HepG2 (cell line): ENCODE results near the gene MMD2. TPM values are rescaled to one million over a fixed set of nuclear protein-coding genes. Genes with fewer than 3 reads are reported as not detected.

ENCODE experiments used
- ATAC-seq: fragments of 200-7000 bp; cut with Tn5 transposase; 3 replicates; pipeline ENCODE4 v1.9.1; 2020; ENCODE audit warnings: mild to moderate bottlenecking, moderate library complexity
- BruUV-seq: library from RNA; stranded (reverse); fragments of 400-500 nt; replicated peaks from 2 replicates; lab custom pipeline; 2021; lab: Mats Ljungman, UMichigan
- CTCF ChIA-PET: fragments of 300-600 bp; formaldehyde crosslinking; extraction: SDS; loops from one replicate; lab custom pipeline; 2021; ENCODE audit warnings: low total read pairs, inconsistent platforms, low intra/inter-chr PET ratio; lab: Yijun Ruan, JAX
- POLR2A ChIA-PET: fragments of 350-600 bp; sonication (Branson Sonifier 250); formaldehyde crosslinking; loops from one replicate; lab custom pipeline; 2020; ENCODE audit warnings: antibody characterized with exemption, inconsistent platforms; lab: Yijun Ruan, JAX
- DNase-seq: peaks from one replicate; pipeline ENCODE4 v3.0.0-alpha.2; 2015; ENCODE audit warnings: low spot score
- FAIRE-seq: peaks from 3 replicates; lab custom pipeline; 2011; peaks lifted over from hg19 to GRCh38; lab: Jason Lieb, UNC
- H2AFZ ChIP-seq: one replicate; pipeline ENCODE4 v1.6.1; 2011; ENCODE audit warnings: low read length, inconsistent platforms
- H3K27ac ChIP-seq: fragments of 300-600 bp; 3 replicates; pipeline ENCODE4 v1.8.0; 2011; ENCODE audit warnings: mixed run types, mild to moderate bottlenecking, mixed read lengths, low read length, inconsistent platforms; ENCODE audit not compliant: insufficient read depth; ENCODE audit errors: extremely low read length
- H3K27me3 ChIP-seq, 2 experiments: fragments of 200-600 bp in 1 of 2; 2 replicates in 1 of 2; 3 replicates in 1 of 2; pipeline versions ENCODE4 v1.6.0 to v1.8.0; 2011; ENCODE audit warnings: low read length in 2 of 2, mild to moderate bottlenecking in 2 of 2, moderate library complexity in 2 of 2, inconsistent platforms in 1 of 2; ENCODE audit not compliant: insufficient read depth in 2 of 2, control insufficient read depth in 1 of 2
- H3K36me3 ChIP-seq, 2 experiments: fragments of 200-600 bp in 1 of 2; replicated peaks in 1 of 2; 2 replicates in 1 of 2; 3 replicates in 1 of 2; pipeline versions ENCODE4 v1.5.1 to v1.8.0; 2011; ENCODE audit warnings: low read length in 2 of 2, inconsistent platforms in 1 of 2; ENCODE audit not compliant: insufficient read depth in 2 of 2, control insufficient read depth in 1 of 2
- H3K4me1 ChIP-seq: 2 replicates; pipeline ENCODE4 v1.5.1; 2012; ENCODE audit warnings: low read length, inconsistent platforms; ENCODE audit not compliant: insufficient read depth
- H3K4me2 ChIP-seq: 2 replicates; pipeline ENCODE4 v1.6.0; 2011; ENCODE audit warnings: low read depth, low read length, inconsistent platforms
- H3K4me3 ChIP-seq, 3 experiments: fragments of 200-600 bp in 1 of 3; sonication (generic), shearing (Covaris generic) in 1 of 3; replicated peaks in 1 of 3; 2 replicates each; pipeline ENCODE4 v1.5.1; 2011 to 2016; ENCODE audit warnings: low read length in 3 of 3, inconsistent platforms in 2 of 3, low read depth in 2 of 3, mild to moderate bottlenecking in 2 of 3, control low read depth in 1 of 3, mixed read lengths in 1 of 3; ENCODE audit not compliant: insufficient read depth in 1 of 3
- H3K79me2 ChIP-seq: one replicate; pipeline ENCODE4 v1.6.1; 2011; ENCODE audit warnings: low read length, inconsistent platforms; ENCODE audit not compliant: insufficient read depth
- H3K9ac ChIP-seq: 2 replicates; pipeline ENCODE4 v1.6.0; 2011; ENCODE audit warnings: mild to moderate bottlenecking, low read depth, low read length, inconsistent platforms; ENCODE audit not compliant: insufficient read depth
- H3K9me3 ChIP-seq: 2 replicates; pipeline ENCODE4 v1.5.1; 2012; ENCODE audit warnings: mild to moderate bottlenecking, low read length
- H4K20me1 ChIP-seq: 2 replicates; pipeline ENCODE4 v1.6.0; 2011; ENCODE audit warnings: inconsistent platforms, mild to moderate bottlenecking, low read length, moderate library complexity; ENCODE audit not compliant: insufficient read depth
- ATF7 ChIP-seq, 2 experiments: fragments of 450-650 bp in 1 of 2; sonication (generic) in 1 of 2; formaldehyde crosslinking in 1 of 2; IDR thresholded peaks; 2 replicates each; pipeline versions ENCODE4 v1.4.0 to v1.6.1; 2016 to 2020; ENCODE audit warnings: antibody characterized with exemption in 1 of 2, mild to moderate bottlenecking in 1 of 2, missing genetic modification reagents in 1 of 2
- CCDC6 ChIP-seq: sonication (generic); formaldehyde crosslinking; IDR thresholded peaks from 2 replicates; pipeline ENCODE4 v1.8.1; 2022; ENCODE audit warnings: mild to moderate bottlenecking, missing genetic modification reagents, moderate library complexity
- DNMT1 ChIP-seq: sonication (generic); formaldehyde crosslinking; IDR thresholded peaks from 2 replicates; pipeline ENCODE4 v1.5.1; 2020; ENCODE audit warnings: mild to moderate bottlenecking, missing genetic modification reagents
- MIER2 ChIP-seq: IDR thresholded peaks from 2 replicates; pipeline ENCODE4 v1.6.1; 2016; ENCODE audit warnings: missing biosample characterization, missing genetic modification reagents
- NAIF1 ChIP-seq: sonication (generic); formaldehyde crosslinking; IDR thresholded peaks from 2 replicates; pipeline ENCODE4 v1.5.0; 2020; ENCODE audit warnings: mild to moderate bottlenecking, missing genetic modification reagents, borderline replicate concordance
- NCOA5 ChIP-seq: sonication (generic); formaldehyde crosslinking; IDR thresholded peaks from 2 replicates; pipeline ENCODE4 v1.4.0; 2020; ENCODE audit warnings: missing genetic modification reagents
- SIX4 ChIP-seq: sonication (generic); formaldehyde crosslinking; IDR thresholded peaks from 2 replicates; pipeline ENCODE4 v1.4.0; 2020; ENCODE audit warnings: missing genetic modification reagents
- SP140L ChIP-seq: sonication (generic); formaldehyde crosslinking; IDR thresholded peaks from 2 replicates; pipeline ENCODE4 v1.4.0; 2020; ENCODE audit warnings: missing genetic modification reagents, borderline replicate concordance
- ZNF556 ChIP-seq: sonication (generic); formaldehyde crosslinking; IDR thresholded peaks from 2 replicates; pipeline ENCODE4 v1.4.0; 2020; ENCODE audit warnings: mild to moderate bottlenecking, missing genetic modification reagents, borderline replicate concordance
- ZNF724P ChIP-seq: sonication (generic); formaldehyde crosslinking; IDR thresholded peaks from 2 replicates; pipeline ENCODE4 v1.8.0; 2022; ENCODE audit warnings: missing genetic modification reagents, borderline replicate concordance
- WGBS: methylation state at CpG from one replicate; pipeline ENCODE4 v1.1.6; 2017; ENCODE audit warnings: low lambda C conversion rate; 5-methylcytosine and 5-hydroxymethylcytosine counted together
- in situ Hi-C: cut with HindIII; loops from 2 replicates; pipeline ENCODE4 v1.10.0; 2017; ENCODE audit warnings: low pct_unique_long_range_greater_than_20kb; ENCODE audit not compliant: extremely low pct_ligation_motif_present
- intact Hi-C: fragments of 100-400 bp; cut with micrococcal nuclease; formaldehyde crosslinking; loops from one replicate; pipeline ENCODE4 v1.10.0; 2022; ENCODE audit not compliant: unreplicated experiment
- polyA plus RNA-seq, 8 experiments: library from polyadenylated mRNA; depleted of rRNA in 3 of 8; stranded (reverse) in 7 of 8; unstranded in 1 of 8; fragments of >200 nt; fragmentation: Illumina TruSeq in 4 of 8; extraction: Trizol in 4 of 8; gene quantifications; 2 replicates each; pipeline versions ENCODE4 v1.2.1 to v1.2.3, GENCODE V29; 2011 to 2016; ENCODE audit warnings: low read depth in 4 of 8, missing spikeins in 1 of 8, mixed read lengths in 1 of 8; ENCODE audit not compliant: insufficient read depth in 1 of 8
- total RNA-seq, 5 experiments: library from RNA; depleted of rRNA; stranded (reverse); fragments of >200 nt; fragmentation: Illumina TruSeq; extraction: Trizol; gene quantifications; 2 replicates each; pipeline ENCODE4 v1.2.3, GENCODE V29; 2016; ENCODE audit warnings: low read depth in 1 of 5
- TF ChIP-seq, protein P1 (sequence below): sonication (generic); formaldehyde crosslinking; IDR thresholded peaks from 2 replicates; pipeline ENCODE4 v1.4.0; 2020; ENCODE audit warnings: missing genetic modification reagents, mild to moderate bottlenecking, borderline replicate concordance
- TF ChIP-seq, protein P2 (sequence below): sonication (generic); formaldehyde crosslinking; conservative IDR thresholded peaks from 2 replicates; pipeline ENCODE4 v1.8.1; 2023; ENCODE audit warnings: missing genetic modification reagents

The MMD2 gene
- total and polyA plus RNA-seq, 2 of the 13 experiments (the other 11 are each of a cell fraction or from before 2014, with no cell fraction given), result not detected

DNA sequence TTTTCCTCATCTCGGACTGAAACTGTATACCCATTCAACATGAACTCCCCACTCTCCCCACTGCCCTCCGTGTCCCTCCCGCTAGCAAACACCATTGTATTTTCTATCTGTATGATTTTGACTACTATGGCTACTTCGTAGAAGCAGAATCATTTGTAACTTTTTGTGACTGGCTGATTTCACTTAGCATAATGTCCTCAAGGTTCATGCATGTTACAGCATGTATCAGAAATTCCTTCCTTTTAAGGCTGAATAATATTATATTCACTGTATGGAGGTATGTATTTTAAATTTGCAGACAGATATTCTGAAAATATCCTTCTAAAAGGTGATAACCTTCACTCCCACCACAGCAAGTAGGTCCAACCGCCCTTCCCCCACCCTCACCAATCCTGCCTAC, 42.9 kb upstream of the MMD2 start:
- no peak overlapping the region for H3K4me2 ChIP-seq
- no peak overlapping the region for H3K9ac ChIP-seq
- intact Hi-C loops, result no loop called here
- no peak for ATAC-seq
- in situ Hi-C loops, result no loop called here
- H3K79me2 ChIP-seq, result no peaks in the 10 kb centered on the region
- BruUV-seq, result no TSS peak
- no peak overlapping the region for H3K4me3 ChIP-seq
- no peak overlapping the region for H3K27ac ChIP-seq
- H4K20me1 ChIP-seq, result no peaks in the 10 kb centered on the region
- POLR2A ChIA-PET, result no interaction called here
- no peaks in the 10 kb centered on the region for H3K27me3 ChIP-seq
- H3K36me3 ChIP-seq, result peaks cover 5 to 14% of the 10 kb centered on the region in 2 experiments; a peak in 3 of 5 replicates
- WGBS, result 97% methylated on average over 5 of the region's 5 CpGs
- TF ChIP-seq DNMT1 (CRISPR knock-in tag), result no peak
- TF ChIP-seq ZNF556 (CRISPR knock-in tag), result no peak
- TF ChIP-seq NCOA5 (CRISPR knock-in tag), result no peak
- TF ChIP-seq, protein P1, sequence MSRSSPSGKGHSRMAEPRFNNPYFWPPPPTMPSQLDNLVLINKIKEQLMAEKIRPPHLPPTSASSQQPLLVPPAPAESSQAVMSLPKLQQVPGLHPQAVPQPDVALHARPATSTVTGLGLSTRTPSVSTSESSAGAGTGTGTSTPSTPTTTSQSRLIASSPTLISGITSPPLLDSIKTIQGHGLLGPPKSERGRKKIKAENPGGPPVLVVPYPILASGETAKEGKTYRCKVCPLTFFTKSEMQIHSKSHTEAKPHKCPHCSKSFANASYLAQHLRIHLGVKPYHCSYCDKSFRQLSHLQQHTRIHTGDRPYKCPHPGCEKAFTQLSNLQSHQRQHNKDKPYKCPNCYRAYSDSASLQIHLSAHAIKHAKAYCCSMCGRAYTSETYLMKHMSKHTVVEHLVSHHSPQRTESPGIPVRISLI (CRISPR knock-in tag), result no peak
- TF ChIP-seq NAIF1 (CRISPR knock-in tag), result no peak
- no peak for TF ChIP-seq ZNF724P (CRISPR knock-in tag)
- TF ChIP-seq, all 625 proteins: peak for 0
- H3K4me1 ChIP-seq, result no peaks in the 10 kb centered on the region
- no peaks in the 10 kb centered on the region for H3K9me3 ChIP-seq
- no peak for DNase-seq
- CTCF ChIA-PET, result no interaction called here
- FAIRE-seq, result no peak
- no peak overlapping the region for H2AFZ ChIP-seq

GRCh38 chr7:5001003-5001402, 42.0 kb upstream of the MMD2 start:
- H3K79me2 ChIP-seq, result no peaks in the 10 kb centered on the region
- no peaks in the 10 kb centered on the region for H4K20me1 ChIP-seq
- H2AFZ ChIP-seq, result no peak overlapping the region
- 94% methylated on average over 4 of the region's 4 CpGs for WGBS
- DNase-seq, result peak; percentile 10
- H3K4me1 ChIP-seq, result no peaks in the 10 kb centered on the region
- in situ Hi-C loops (no loop called here), intact Hi-C loops (no loop called here)
- H3K4me3 ChIP-seq, result no peak overlapping the region
- no peak overlapping the region for H3K4me2 ChIP-seq
- ATAC-seq, result no peak
- no peaks in the 10 kb centered on the region for H3K27me3 ChIP-seq
- H3K9ac ChIP-seq, result no peak overlapping the region
- FAIRE-seq, result no peak
- no peak overlapping the region for H3K27ac ChIP-seq
- H3K9me3 ChIP-seq, result no peaks in the 10 kb centered on the region
- CTCF ChIA-PET, result no interaction called here
- peaks cover 11 to 20% of the 10 kb centered on the region in 2 experiments; a peak in 3 of 5 replicates for H3K36me3 ChIP-seq
- no TSS peak for BruUV-seq
- POLR2A ChIA-PET, result no interaction called here
- TF ChIP-seq CCDC6 (CRISPR knock-in tag), result no peak
- no peak for TF ChIP-seq SP140L (CRISPR knock-in tag)
- TF ChIP-seq ATF7 (IDR thresholded peaks at IDR 0.05), result peak; percentile 55; the same call in 1 of the 2 replicates
- TF ChIP-seq ATF7 (CRISPR knock-in tag; IDR thresholded peaks at IDR 0.05), result no peak
- no peak for TF ChIP-seq SIX4 (CRISPR knock-in tag)
- no peak for TF ChIP-seq MIER2 (CRISPR knock-in tag)
- TF ChIP-seq, protein P2, sequence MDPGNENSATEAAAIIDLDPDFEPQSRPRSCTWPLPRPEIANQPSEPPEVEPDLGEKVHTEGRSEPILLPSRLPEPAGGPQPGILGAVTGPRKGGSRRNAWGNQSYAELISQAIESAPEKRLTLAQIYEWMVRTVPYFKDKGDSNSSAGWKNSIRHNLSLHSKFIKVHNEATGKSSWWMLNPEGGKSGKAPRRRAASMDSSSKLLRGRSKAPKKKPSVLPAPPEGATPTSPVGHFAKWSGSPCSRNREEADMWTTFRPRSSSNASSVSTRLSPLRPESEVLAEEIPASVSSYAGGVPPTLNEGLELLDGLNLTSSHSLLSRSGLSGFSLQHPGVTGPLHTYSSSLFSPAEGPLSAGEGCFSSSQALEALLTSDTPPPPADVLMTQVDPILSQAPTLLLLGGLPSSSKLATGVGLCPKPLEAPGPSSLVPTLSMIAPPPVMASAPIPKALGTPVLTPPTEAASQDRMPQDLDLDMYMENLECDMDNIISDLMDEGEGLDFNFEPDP (CRISPR knock-in tag), result no peak
